Measurements from ENCODE around the gene LYPD4.

The LYPD4 gene

GRCh38 chr19:41868120-41868988, 23.9 kb upstream of the LYPD4 start:
- DNase-seq (ENCODE audit: low read depth) = no peak
- no peak for TF ChIP-seq CTCF (conservative IDR thresholded peaks at IDR 0.05; ENCODE audit: control insufficient read depth, insufficient read depth, low read depth, low read length)
- H3K4me3 ChIP-seq (ENCODE audit: control insufficient read depth, low read depth, low read length) = no peak overlapping the region

GRCh38 chr19:41866284-41866683, 21.8 kb upstream of the LYPD4 start:
- DNase-seq (ENCODE audit: low read depth) = no peak
- H3K4me3 ChIP-seq (ENCODE audit: control insufficient read depth, low read depth, low read length) = no peak overlapping the region
- TF ChIP-seq CTCF (conservative IDR thresholded peaks at IDR 0.05; ENCODE audit: control insufficient read depth, insufficient read depth, low read depth, low read length) = no peak

GRCh38 chr19:41864374-41864773, 19.9 kb upstream of the LYPD4 start:
- no peak for DNase-seq (ENCODE audit: low read depth)
- no peak overlapping the region for H3K4me3 ChIP-seq (ENCODE audit: control insufficient read depth, low read depth, low read length)
- TF ChIP-seq CTCF (conservative IDR thresholded peaks at IDR 0.05; ENCODE audit: control insufficient read depth, insufficient read depth, low read depth, low read length) = no peak

- no peak for TF ChIP-seq CTCF (conservative IDR thresholded peaks at IDR 0.05; ENCODE audit: control insufficient read depth, insufficient read depth, low read depth, low read length)
- no peak for DNase-seq (ENCODE audit: low read depth)
- H3K4me3 ChIP-seq (ENCODE audit: control insufficient read depth, low read depth, low read length) = no peak overlapping the region
These were observed 18.9 kb upstream of the LYPD4 start for GRCh38 chr19:41863209-41863931.

- no peak for DNase-seq (ENCODE audit: low read depth)
- no peak for TF ChIP-seq CTCF (conservative IDR thresholded peaks at IDR 0.05; ENCODE audit: control insufficient read depth, insufficient read depth, low read depth, low read length)
- peak overlapping the region; percentile 84 for H3K4me3 ChIP-seq (ENCODE audit: control insufficient read depth, low read depth, low read length)
These were observed 18.0 kb upstream of the LYPD4 start for GRCh38 chr19:41862445-41862986.

- DNase-seq (ENCODE audit: low read depth) = no peak
- H3K4me3 ChIP-seq (ENCODE audit: control insufficient read depth, low read depth, low read length) = peak overlapping the region; percentile 84
These were observed 17.4 kb upstream of the LYPD4 start for GRCh38 chr19:41861846-41862245.

More at GRCh38 chr19:41861846-41862245, 17.4 kb upstream of the LYPD4 start:
- no peak for TF ChIP-seq CTCF (conservative IDR thresholded peaks at IDR 0.05; ENCODE audit: control insufficient read depth, insufficient read depth, low read depth, low read length)

All from fibroblast of mammary gland (primary cell).